GM21528 (cell line): Measurements from ENCODE around the gene MSRB3.

Source experiments
- ATAC-seq: cut with Tn5 transposase; IDR thresholded peaks from one replicate; pipeline ENCODE4 v1.9.1; 2021; ENCODE audit warnings: mild to moderate bottlenecking, moderate library complexity; ENCODE audit not compliant: unreplicated experiment, low FRiP score

The MSRB3 gene

GRCh38 chr12:65384240-65384639, 105.8 kb downstream of the MSRB3 start:
- no peak for ATAC-seq

- ATAC-seq, result no peak
Observed at GRCh38 chr12:65387396-65387795, 108.9 kb downstream of the MSRB3 start.

GRCh38 chr12:65389436-65389835, 111.0 kb downstream of the MSRB3 start:
- ATAC-seq, result no peak

GRCh38 chr12:65391711-65392110, 113.2 kb downstream of the MSRB3 start:
- ATAC-seq, result no peak

GRCh38 chr12:65392491-65392890, 114.0 kb downstream of the MSRB3 start:
- ATAC-seq, result no peak

GRCh38 chr12:65403188-65403587, 124.7 kb downstream of the MSRB3 start:
- no peak for ATAC-seq

GRCh38 chr12:65407388-65408149, 129.1 kb downstream of the MSRB3 start:
- ATAC-seq, result no peak

GRCh38 chr12:65408441-65408840, 130.0 kb downstream of the MSRB3 start:
- ATAC-seq, result no peak

- no peak for ATAC-seq
Observed at GRCh38 chr12:65409726-65410125, 131.2 kb downstream of the MSRB3 start.

GRCh38 chr12:65411171-65411570, 132.7 kb downstream of the MSRB3 start:
- no peak for ATAC-seq

- no peak for ATAC-seq
Observed at GRCh38 chr12:65414526-65414925, 136.0 kb downstream of the MSRB3 start.

GRCh38 chr12:65415826-65416225, 137.3 kb downstream of the MSRB3 start:
- no peak for ATAC-seq

GRCh38 chr12:65419284-65420072, 141.0 kb downstream of the MSRB3 start:
- no peak for ATAC-seq

- ATAC-seq, result no peak
Observed at GRCh38 chr12:65420941-65421340, 142.5 kb downstream of the MSRB3 start.

GRCh38 chr12:65427646-65428045, 149.2 kb downstream of the MSRB3 start:
- ATAC-seq, result no peak

GRCh38 chr12:65430006-65430405, 151.5 kb downstream of the MSRB3 start:
- no peak for ATAC-seq

GRCh38 chr12:65430571-65431306, 152.3 kb downstream of the MSRB3 start:
- ATAC-seq, result no peak

- ATAC-seq, result no peak
Observed at GRCh38 chr12:65432114-65432513, 153.6 kb downstream of the MSRB3 start.

GRCh38 chr12:65432651-65433050, 154.2 kb downstream of the MSRB3 start:
- no peak for ATAC-seq

GRCh38 chr12:65434737-65435136, 156.3 kb downstream of the MSRB3 start:
- ATAC-seq, result no peak

- ATAC-seq, result no peak
Observed at GRCh38 chr12:65443038-65443437, 164.6 kb downstream of the MSRB3 start.
